ENCODE data around the gene DUSP15.

Gene DUSP15

DNA sequence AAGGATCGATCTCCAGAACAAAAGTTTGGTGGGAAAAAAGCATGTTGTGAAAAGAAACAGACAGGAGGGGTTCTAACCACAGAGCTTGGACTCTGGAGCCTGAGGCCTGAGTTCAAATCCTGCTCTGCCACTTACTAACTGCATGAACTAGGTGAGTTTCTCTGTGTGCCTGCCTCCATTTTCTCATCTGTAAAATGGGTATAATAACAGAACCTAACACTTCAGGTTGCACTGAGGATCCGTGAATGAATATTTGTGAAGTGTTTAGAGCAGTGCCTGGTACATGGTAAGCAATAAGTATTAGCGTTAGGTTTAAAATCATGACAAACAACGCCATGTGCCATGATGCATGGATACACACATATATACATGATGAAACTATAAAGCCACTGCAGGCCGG is 36.7 kb upstream of the DUSP15 start:
- CTCF ChIA-PET = no interaction called here
- Mint-ChIP-seq H3K36me3 (no peaks in the 10 kb centered on the region), H3K27me3 (peaks cover 8% of the 10 kb centered on the region), H3K4me3 (no peak overlapping the region), H3K9me3 (no peaks in the 10 kb centered on the region), H3K27ac (no peak overlapping the region), H3K4me1 (no peaks in the 10 kb centered on the region)
- DNase-seq = no peak

DNA sequence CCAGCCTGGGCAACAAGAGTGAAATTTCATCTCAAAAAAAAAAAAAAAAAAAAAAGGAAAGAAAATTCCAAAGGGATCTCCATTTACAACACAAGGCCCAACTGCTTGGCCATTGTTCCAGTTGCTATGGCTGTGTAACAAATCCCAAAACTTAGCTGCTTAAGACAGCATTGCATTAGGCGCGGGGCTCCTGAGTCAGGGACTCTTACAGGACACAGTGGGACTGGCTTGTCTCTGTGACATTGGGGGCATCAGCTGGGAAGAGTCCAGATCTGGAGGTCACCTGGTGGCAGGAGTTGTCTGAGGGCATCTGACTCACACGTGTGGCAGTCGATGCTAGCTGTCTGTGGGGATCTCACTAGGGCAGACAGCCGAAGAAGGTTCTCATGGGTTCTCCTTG is 35.7 kb upstream of the DUSP15 start:
- Mint-ChIP-seq H3K4me3 (no peak overlapping the region), H3K27me3 (peaks cover 8% of the 10 kb centered on the region), H3K36me3 (no peaks in the 10 kb centered on the region), H3K9me3 (no peaks in the 10 kb centered on the region), H3K4me1 (no peaks in the 10 kb centered on the region), H3K27ac (no peak overlapping the region)
- CTCF ChIA-PET = interaction anchor here (0.7 kb wide), 1 partner anchor 27 kb away, joined by 4 read pairs; no protein-coding TSS in a partner anchor
- no peak for DNase-seq

DNA sequence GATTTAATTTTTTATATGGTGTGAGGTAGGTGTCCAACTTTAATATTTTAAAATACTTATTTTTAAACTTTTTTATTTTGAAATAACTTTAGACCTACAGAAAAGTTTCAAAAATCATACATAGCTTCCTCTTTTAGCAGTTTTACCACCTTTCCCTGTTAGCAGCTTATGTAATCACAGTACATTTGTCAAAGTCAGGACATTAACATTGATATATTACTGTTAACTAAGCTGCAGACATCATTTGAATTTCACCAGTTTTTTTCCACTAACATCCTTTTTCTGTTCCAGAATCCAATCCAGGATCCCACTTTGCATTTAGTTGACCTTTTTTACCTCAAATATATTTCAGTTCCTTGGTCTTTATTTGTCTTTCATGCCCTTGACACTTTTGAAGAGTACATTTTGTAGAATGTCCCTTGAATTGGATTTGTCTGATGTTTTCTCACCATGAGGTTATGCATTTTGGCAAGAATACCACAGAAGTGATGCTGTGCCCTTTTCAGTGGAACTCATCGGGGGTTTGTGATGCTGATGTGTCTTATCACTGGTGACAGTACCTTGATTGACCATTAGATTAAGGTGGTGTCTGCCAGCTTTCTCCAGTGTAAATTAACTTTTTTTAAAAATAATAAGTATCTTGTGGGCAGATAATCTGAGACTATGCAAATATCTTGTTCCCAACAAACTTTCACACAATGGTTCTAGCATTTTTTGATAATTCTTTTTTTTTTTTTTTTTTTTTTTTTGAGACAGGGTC is 33.5 kb upstream of the DUSP15 start:
- Mint-ChIP-seq H3K27me3 (no peaks in the 10 kb centered on the region), H3K36me3 (no peaks in the 10 kb centered on the region), H3K9me3 (no peaks in the 10 kb centered on the region), H3K4me3 (no peak overlapping the region), H3K27ac (no peak overlapping the region), H3K4me1 (no peaks in the 10 kb centered on the region)
- CTCF ChIA-PET = interaction anchor here (1.2 kb wide), 1 partner anchor 10 kb away, joined by 4 read pairs; no protein-coding TSS in a partner anchor
- no peak for DNase-seq

DNA sequence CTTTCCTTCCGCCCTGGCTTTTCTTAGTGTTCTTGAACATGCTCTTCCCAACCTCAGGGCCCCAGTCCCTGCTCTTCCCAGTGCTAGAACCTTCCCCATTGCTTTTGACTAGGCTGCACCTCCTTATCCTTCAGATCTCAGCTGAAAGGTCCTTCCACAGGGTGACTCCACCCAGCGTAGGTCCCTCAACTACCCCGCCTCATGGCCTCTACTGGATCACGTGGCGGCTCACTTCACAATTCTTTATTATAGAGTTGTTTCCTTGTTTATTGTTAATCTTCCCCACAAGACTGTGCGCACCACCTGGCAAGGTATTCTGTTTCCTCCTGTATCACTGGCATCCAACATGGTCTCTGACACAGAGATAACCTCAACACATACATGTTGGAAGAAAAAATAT is 31.3 kb upstream of the DUSP15 start:
- Mint-ChIP-seq H3K27ac (no peak overlapping the region), H3K9me3 (no peaks in the 10 kb centered on the region), H3K4me3 (no peak overlapping the region), H3K27me3 (peaks cover 3% of the 10 kb centered on the region), H3K4me1 (no peaks in the 10 kb centered on the region), H3K36me3 (no peaks in the 10 kb centered on the region)
- CTCF ChIA-PET = no interaction called here
- DNase-seq = no peak

DNA sequence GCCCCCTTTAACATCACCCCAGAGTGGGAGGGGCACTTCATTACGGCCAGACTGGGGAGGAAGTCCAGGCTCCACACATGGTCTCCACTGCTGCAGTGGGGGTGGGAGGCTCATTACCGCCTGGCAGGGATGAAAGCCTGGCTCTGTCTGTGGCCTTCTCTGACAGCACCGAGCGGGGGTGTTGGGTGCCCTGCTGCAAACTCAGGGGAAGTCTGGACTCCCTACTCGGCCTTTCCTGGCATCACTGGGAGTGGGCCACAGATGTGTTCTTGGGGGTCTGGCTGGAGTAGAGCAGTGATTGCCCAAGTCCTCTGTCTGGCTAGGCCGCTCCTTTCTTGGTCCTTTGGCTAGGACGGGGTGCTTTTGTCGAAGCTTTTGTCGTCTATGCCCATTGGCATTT is 27.2 kb upstream of the DUSP15 start:
- Mint-ChIP-seq H3K27me3 (peaks cover 13% of the 10 kb centered on the region), H3K27ac (no peak overlapping the region), H3K36me3 (no peaks in the 10 kb centered on the region), H3K4me3 (no peak overlapping the region), H3K9me3 (no peaks in the 10 kb centered on the region), H3K4me1 (no peaks in the 10 kb centered on the region)
- DNase-seq = no peak
- CTCF ChIA-PET = no interaction called here

DNA sequence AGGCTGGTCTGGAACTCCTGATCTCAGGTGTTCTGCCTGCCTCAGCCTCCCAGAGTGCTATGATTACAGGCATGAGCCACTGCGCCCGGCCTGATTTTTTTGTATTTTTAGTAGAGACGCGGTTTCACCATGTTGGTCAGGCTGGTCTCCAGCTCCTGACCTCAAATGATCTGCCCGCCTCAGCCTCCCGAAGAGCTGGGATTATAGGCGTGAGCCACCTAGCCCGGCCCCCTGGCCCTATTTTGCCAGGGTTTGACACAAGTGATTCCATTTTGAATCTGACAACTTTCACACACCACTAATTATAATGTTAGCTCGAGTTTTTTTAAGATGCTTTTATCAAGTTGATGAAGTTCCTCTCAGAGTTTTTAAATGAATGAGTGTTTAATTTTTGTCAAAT is 25.7 kb upstream of the DUSP15 start:
- DNase-seq = no peak
- no peak overlapping the region for H3K27ac Mint-ChIP-seq
- no peaks in the 10 kb centered on the region for H3K9me3 Mint-ChIP-seq
- H3K4me3 Mint-ChIP-seq = no peak overlapping the region
- H3K4me1 Mint-ChIP-seq = no peaks in the 10 kb centered on the region
- H3K27me3 Mint-ChIP-seq = peaks cover 13% of the 10 kb centered on the region
- CTCF ChIA-PET = interaction anchor here (0.9 kb wide), 1 partner anchor 54 kb away, joined by 4 read pairs; no protein-coding TSS in a partner anchor
- no peaks in the 10 kb centered on the region for H3K36me3 Mint-ChIP-seq

DNA sequence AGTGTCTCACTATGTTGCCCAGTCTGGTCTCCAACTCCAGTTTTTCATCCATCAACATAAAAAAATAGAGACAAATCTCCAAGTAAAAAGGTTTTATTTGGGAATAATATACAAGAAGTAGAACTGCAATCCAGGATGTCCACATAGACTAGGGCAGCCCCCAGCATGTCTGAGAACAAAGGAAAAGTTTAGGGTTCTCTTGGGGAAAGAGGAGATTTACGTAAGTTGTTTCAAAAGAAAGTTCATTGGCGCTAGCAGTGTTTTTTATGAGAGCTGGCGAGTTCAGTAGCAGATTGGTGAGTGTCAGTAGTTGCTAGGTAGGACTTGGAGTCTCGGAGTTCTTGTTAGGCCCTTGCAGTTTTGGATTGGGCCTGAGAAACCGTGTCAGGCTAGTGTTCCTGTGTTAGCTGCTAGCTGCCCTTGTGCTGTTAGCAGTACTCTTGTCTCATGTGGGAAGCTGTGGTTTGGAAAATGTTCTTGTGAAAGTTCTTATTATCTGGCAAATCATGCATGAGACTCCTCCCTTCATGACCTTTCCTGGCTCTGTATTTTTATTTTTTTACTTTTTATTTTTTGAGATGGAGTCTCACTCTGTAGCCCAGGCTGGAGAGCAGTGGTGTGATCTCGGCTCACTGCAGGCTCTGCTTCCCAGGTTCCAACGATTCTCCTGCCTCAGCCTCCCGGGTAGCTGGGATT is 24.8 kb upstream of the DUSP15 start:
- no peaks in the 10 kb centered on the region for H3K4me1 Mint-ChIP-seq
- H3K27ac Mint-ChIP-seq = no peak overlapping the region
- DNase-seq = no peak

DNA sequence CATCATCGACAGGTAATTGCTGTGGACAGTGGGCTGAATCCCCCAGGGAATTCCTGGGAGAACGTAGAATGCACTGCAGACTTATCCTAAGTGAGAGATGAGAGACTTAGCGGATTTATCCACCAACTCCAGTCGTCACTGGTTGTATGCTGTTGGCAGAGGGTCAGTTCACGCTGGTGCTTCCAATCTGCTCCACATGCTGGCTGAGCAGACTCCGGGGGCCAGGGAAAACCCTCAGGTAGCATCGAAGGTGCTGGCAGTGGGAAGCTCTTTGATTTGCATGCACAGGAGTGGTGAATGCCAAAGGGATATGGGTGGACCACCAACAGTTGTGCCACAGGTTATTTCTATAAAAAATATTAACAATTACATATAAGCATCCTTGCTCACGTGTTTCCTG is 20.3 kb upstream of the DUSP15 start:
- Mint-ChIP-seq H3K4me3 (no peak overlapping the region), H3K9me3 (no peaks in the 10 kb centered on the region), H3K4me1 (no peaks in the 10 kb centered on the region), H3K27ac (no peak overlapping the region), H3K36me3 (no peaks in the 10 kb centered on the region), H3K27me3 (peaks cover 36% of the 10 kb centered on the region)
- CTCF ChIA-PET = no interaction called here
- DNase-seq = no peak

More for the DNA sequence above, 24.8 kb upstream of the DUSP15 start:
- Mint-ChIP-seq H3K36me3 (no peaks in the 10 kb centered on the region), H3K27me3 (peaks cover 18% of the 10 kb centered on the region), H3K4me3 (no peak overlapping the region), H3K9me3 (no peaks in the 10 kb centered on the region)
- CTCF ChIA-PET = no interaction called here

DNA sequence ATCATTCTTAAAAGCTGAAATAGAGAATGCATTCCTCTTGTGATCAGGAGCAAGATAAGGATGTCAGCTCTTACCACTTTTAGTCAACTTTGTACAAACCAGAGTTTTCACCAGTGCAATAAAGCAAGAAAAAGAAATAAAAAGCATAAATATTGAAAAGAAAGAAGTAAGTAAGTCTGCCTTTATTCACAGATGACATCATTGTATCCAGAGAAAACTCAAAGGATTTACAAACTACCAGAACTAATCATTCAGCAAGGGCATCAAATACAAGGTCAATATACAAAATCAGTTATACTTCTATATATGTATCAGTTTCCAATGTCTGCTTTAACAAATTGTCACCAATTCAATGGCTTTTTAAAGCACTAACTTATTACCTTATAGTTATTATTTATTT is 13.5 kb upstream of the DUSP15 start:
- Mint-ChIP-seq H3K36me3 (peaks cover 2% of the 10 kb centered on the region), H3K9me3 (no peaks in the 10 kb centered on the region), H3K4me1 (peaks cover 18% of the 10 kb centered on the region), H3K27ac (no peak overlapping the region), H3K27me3 (peaks cover 49% of the 10 kb centered on the region), H3K4me3 (no peak overlapping the region)
- CTCF ChIA-PET = no interaction called here
- no peak for DNase-seq

DNA sequence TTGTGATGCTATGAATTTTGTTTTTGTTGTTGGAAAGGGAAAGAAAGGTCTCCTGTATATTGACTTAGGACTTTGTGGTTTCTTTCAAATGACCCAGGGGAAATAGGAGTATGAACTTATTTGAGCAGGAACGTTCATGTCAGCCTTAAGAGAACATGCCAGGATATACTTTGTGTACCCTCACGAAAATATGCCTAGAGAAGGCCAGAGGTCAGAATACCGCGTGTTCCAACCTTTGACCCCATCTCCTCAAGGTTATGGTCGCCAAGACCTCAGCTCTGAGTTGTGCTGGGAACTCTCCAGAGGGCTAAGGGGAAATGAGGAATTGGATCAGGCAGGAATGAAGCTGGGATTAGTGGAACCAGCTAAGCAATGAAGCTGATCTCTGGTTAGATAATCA is 11.6 kb upstream of the DUSP15 start:
- Mint-ChIP-seq H3K4me1 (peaks cover 18% of the 10 kb centered on the region), H3K9me3 (no peaks in the 10 kb centered on the region), H3K27me3 (peaks cover 48% of the 10 kb centered on the region), H3K36me3 (peaks cover 2% of the 10 kb centered on the region), H3K4me3 (no peak overlapping the region), H3K27ac (no peak overlapping the region)
- CTCF ChIA-PET = interaction anchor here (1.1 to 2.8 kb wide), 2 partner anchors 29 to 70 kb away, joined by 4 to 12 read pairs; partner anchors contain the start of gene PDRG1
- DNase-seq = no peak

DNA sequence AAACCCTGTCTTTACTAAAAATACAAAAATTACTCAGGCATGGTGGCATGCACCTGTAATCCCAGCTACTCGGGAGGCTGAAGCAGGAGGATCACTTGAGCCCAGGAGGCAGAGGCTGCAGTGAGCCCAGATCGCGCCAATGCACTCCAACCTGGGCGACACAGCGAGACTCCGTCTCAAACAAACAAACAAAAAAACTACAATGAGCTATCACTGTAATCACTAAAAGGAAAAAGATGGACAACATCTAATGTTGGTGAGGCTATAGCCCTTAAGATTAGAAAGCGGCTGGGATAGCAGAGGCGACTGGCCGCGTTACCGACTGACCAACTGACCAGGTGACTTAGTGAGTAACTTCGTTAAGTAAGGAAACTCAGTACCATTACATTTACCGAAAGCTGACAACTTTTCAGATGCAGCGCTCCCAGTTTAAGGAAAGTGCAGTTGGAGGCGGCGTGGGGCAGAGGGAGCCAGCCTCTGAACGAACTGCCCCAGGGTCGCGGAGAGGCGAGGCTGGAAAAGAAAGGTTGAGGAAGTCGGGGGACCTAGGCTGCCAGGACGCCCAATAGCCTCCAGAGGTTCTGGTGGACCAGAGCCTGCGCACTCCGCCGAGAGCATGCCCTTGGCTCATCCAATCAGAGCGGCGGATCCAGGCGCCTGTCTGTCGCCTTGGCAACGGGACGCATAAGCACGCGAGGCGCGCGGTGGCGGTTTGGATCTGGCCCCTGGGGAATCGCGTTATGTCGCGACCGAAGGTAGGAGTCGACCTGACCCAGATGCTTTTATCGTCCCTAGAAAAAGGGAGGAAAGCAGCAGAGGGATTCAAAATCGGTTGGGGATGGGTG is 9.0 kb upstream of the DUSP15 start:
- Mint-ChIP-seq H3K4me1 (peaks cover 18% of the 10 kb centered on the region), H3K27ac (peak overlapping the region; percentile 45), H3K9me3 (no peaks in the 10 kb centered on the region), H3K36me3 (peaks cover 2% of the 10 kb centered on the region), H3K27me3 (peaks cover 44% of the 10 kb centered on the region), H3K4me3 (peak overlapping the region; percentile 85)
- peak; percentile 87 for DNase-seq
- CTCF ChIA-PET = interaction anchor here (0.7 to 2.8 kb wide), 2 partner anchors 33 to 73 kb away, joined by 3 to 12 read pairs; partner anchors contain the start of gene PDRG1

DNA sequence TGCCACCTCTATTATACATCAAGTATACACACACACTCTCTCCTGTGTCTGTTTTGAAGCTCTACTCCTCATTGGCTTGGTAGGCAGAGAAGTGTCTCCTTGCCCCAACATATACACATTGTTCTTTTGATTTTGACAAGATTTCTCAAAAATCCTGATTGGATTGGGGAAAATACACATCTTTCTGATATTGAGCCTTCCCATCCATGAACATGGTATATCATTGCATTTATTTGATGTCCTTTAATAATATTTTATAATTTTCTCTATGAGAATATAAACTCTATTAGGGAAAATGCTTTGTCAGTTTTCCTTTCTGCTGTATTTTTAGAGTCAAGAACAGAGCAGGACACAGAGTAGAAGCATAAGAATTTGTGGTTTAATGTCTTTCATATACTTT is 7.4 kb upstream of the DUSP15 start:
- no peak for DNase-seq
- Mint-ChIP-seq H3K27me3 (peaks cover 58% of the 10 kb centered on the region), H3K4me1 (peaks cover 18% of the 10 kb centered on the region), H3K9me3 (no peaks in the 10 kb centered on the region), H3K27ac (no peak overlapping the region), H3K36me3 (peaks cover 2% of the 10 kb centered on the region), H3K4me3 (no peak overlapping the region)
- CTCF ChIA-PET = no interaction called here

DNA sequence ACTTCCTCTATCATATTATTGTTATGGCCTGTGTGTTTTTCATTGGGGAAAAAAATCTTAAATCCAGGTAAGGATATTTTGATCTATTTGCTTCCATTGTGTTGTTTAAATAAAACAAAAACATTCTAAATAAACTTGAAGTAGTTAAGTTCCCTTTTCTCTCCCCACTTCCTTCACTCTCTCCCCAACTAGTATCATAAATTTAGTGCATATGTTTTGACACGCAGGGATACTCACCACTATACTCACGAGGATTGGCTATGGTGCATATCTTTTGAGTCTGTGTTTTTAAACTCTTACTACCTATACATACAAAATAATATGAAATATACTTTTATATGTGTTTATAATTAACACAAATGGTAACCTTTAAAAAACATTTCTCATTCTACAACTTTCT is 5.3 kb upstream of the DUSP15 start:
- H3K36me3 Mint-ChIP-seq = peaks cover 2% of the 10 kb centered on the region
- DNase-seq = no peak
- CTCF ChIA-PET = no interaction called here
- no peak overlapping the region for H3K4me3 Mint-ChIP-seq
- no peaks in the 10 kb centered on the region for H3K9me3 Mint-ChIP-seq
- peaks cover 18% of the 10 kb centered on the region for H3K4me1 Mint-ChIP-seq
- no peak overlapping the region for H3K27ac Mint-ChIP-seq
- peaks cover 65% of the 10 kb centered on the region for H3K27me3 Mint-ChIP-seq

DNA sequence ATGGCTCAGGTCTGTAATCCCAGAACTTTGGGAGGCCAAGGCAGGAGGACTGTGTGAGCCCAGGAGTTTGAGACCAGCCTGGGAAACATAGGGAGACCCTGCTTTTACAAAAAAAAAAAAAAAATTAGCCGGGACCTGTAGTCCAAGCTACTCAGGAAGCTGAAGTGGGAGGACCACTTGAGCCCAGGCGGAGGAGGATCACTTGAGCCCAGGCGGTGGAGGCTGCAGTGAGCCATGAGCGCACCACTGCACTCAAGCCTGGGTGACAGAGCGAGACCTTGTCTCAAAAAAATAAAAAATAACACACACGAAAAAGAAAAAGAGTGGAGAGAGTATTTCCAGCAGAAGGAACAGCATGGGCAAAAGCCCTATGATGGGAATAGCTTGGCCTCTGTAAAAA is 2.1 kb upstream of the DUSP15 start:
- Mint-ChIP-seq H3K27me3 (peaks cover 69% of the 10 kb centered on the region), H3K27ac (no peak overlapping the region), H3K36me3 (peaks cover 3% of the 10 kb centered on the region), H3K4me1 (peaks cover 12% of the 10 kb centered on the region), H3K9me3 (no peaks in the 10 kb centered on the region), H3K4me3 (no peak overlapping the region)
- no peak for DNase-seq
- CTCF ChIA-PET = interaction anchor here (1.0 to 2.0 kb wide), 2 partner anchors 18 to 20 kb away, joined by 4 to 9 read pairs; no protein-coding TSS in a partner anchor

All from activated naive CD4-positive, alpha-beta T cell treated with anti-CD3 and anti-CD28 coated beads, Interleukin-2, amount 10 ng/mL, durations not matched to agents 7 days and 5 days (primary cell).